IMR-90 (cell line): Measurements from ENCODE around the gene ELMO1. TPM values are rescaled to one million over a fixed set of nuclear protein-coding genes. Genes with fewer than 3 reads are reported as not detected.
A peak's percentile ranks its signal among the peaks of the same experiment; 100 is the strongest.

Experiments used
- ATAC-seq: fragments of 200-7000 bp; cut with Tn5 transposase; 2 replicates; pipeline ENCODE4 v1.9.1; 2020; ENCODE audit warnings: low read depth, mild to moderate bottlenecking, moderate library complexity
- BruUV-seq: library from RNA; stranded (reverse); fragments of 400-500 nt; replicated peaks from 2 replicates; lab custom pipeline; 2021; lab: Mats Ljungman, UMichigan
- CTCF ChIA-PET: fragments of 300-600 bp; formaldehyde crosslinking; extraction: SDS; loops from one replicate; lab custom pipeline; 2021; ENCODE audit warnings: antibody characterized with exemption; lab: Yijun Ruan, JAX
- POLR2A ChIA-PET: fragments of 300-600 bp; sonication (Branson Sonifier 250); formaldehyde crosslinking; loops from one replicate; lab custom pipeline; 2022; ENCODE audit warnings: antibody characterized with exemption; ENCODE audit not compliant: unreplicated experiment; lab: Charles Lee
- DNase-seq: peaks from one replicate; pipeline ENCODE4 v3.0.0; 2013
- H2AFZ ChIP-seq: replicated peaks from 2 replicates; pipeline ENCODE3; 2013; ENCODE audit warnings: low read length, mild to moderate bottlenecking; ENCODE audit not compliant: poor library complexity
- H2AK5ac ChIP-seq: 2 replicates; pipeline ENCODE4 v1.6.1; 2013; ENCODE audit warnings: low read depth, low read length, inconsistent platforms
- H2AK9ac ChIP-seq: replicated peaks from 2 replicates; pipeline ENCODE3; 2013; ENCODE audit warnings: mild to moderate bottlenecking, low read depth, low read length, moderate library complexity; ENCODE audit not compliant: poor library complexity
- H2BK120ac ChIP-seq: 2 replicates; pipeline ENCODE4 v1.6.1; 2013; ENCODE audit warnings: low read depth, low read length, inconsistent platforms
- H2BK15ac ChIP-seq: 3 replicates; pipeline ENCODE4 v1.6.1; 2013; ENCODE audit warnings: low read depth, low read length, inconsistent platforms
- H2BK20ac ChIP-seq: 2 replicates; pipeline ENCODE4 v1.6.1; 2013; ENCODE audit warnings: low read depth, mild to moderate bottlenecking, inconsistent platforms, low read length, moderate library complexity
- H2BK5ac ChIP-seq: 2 replicates; pipeline ENCODE4 v1.6.1; 2013; ENCODE audit warnings: mild to moderate bottlenecking, low read depth, low read length, inconsistent platforms; ENCODE audit not compliant: poor library complexity, severe bottlenecking
- H3K14ac ChIP-seq: replicated peaks from 2 replicates; pipeline ENCODE4 v1.6.1; 2013; ENCODE audit warnings: low read depth, low read length, inconsistent platforms
- H3K18ac ChIP-seq: 2 replicates; pipeline ENCODE4 v1.6.1; 2013; ENCODE audit warnings: low read depth, low read length, control low read depth
- H3K23ac ChIP-seq: 2 replicates; pipeline ENCODE4 v1.6.1; 2013; ENCODE audit warnings: low read depth, low read length, inconsistent platforms
- H3K27ac ChIP-seq: 2 replicates; pipeline ENCODE4 v1.5.1; 2013; ENCODE audit warnings: mild to moderate bottlenecking, control low read depth, low read length; ENCODE audit not compliant: insufficient read depth
- H3K27me3 ChIP-seq: 2 replicates; pipeline ENCODE4 v1.6.1; 2013; ENCODE audit warnings: low read length; ENCODE audit not compliant: control insufficient read depth, insufficient read depth
- H3K36me3 ChIP-seq: 2 replicates; pipeline ENCODE4 v1.6.1; 2013; ENCODE audit warnings: low read length, mixed read lengths; ENCODE audit not compliant: control insufficient read depth, insufficient read depth
- H3K4ac ChIP-seq: 2 replicates; pipeline ENCODE4 v1.6.1; 2013; ENCODE audit warnings: low read depth, low read length, inconsistent platforms
- H3K4me1 ChIP-seq: 2 replicates; pipeline ENCODE4 v1.6.1; 2013; ENCODE audit warnings: low read length, mixed read lengths; ENCODE audit not compliant: control insufficient read depth, insufficient read depth
- H3K4me2 ChIP-seq: 2 replicates; pipeline ENCODE4 v1.6.1; 2013; ENCODE audit warnings: low read depth, mild to moderate bottlenecking, control low read depth, low read length, moderate library complexity
- H3K4me3 ChIP-seq: 2 replicates; pipeline ENCODE4 v1.5.1; 2013; ENCODE audit warnings: low read depth, mild to moderate bottlenecking, control low read depth, low read length, moderate library complexity; ENCODE audit not compliant: insufficient read depth
- H3K56ac ChIP-seq: 2 replicates; pipeline ENCODE4 v1.6.1; 2013; ENCODE audit warnings: low read length, inconsistent platforms; ENCODE audit not compliant: insufficient read depth; ENCODE audit errors: extremely low read depth
- H3K79me1 ChIP-seq, 2 experiments: 2 replicates each; pipeline ENCODE4 v1.6.1; 2013; ENCODE audit warnings: low read length in 2 of 2, inconsistent platforms in 1 of 2, low read depth in 1 of 2
- H3K9ac ChIP-seq: 2 replicates; pipeline ENCODE4 v1.6.1; 2013; ENCODE audit warnings: low read depth, low read length, control low read depth
- H3K9me1 ChIP-seq: 2 replicates; pipeline ENCODE4 v1.6.1; 2013; ENCODE audit warnings: low read length, inconsistent platforms; ENCODE audit not compliant: insufficient read depth
- H3K9me3 ChIP-seq: 2 replicates; pipeline ENCODE4 v1.6.1; 2013; ENCODE audit warnings: low read length; ENCODE audit not compliant: control insufficient read depth, insufficient read depth
- H4K20me1 ChIP-seq: 2 replicates; pipeline ENCODE4 v1.6.1; 2013; ENCODE audit warnings: low read length, inconsistent platforms; ENCODE audit not compliant: insufficient read depth
- H4K5ac ChIP-seq: 2 replicates; pipeline ENCODE4 v1.6.1; 2013; ENCODE audit warnings: mild to moderate bottlenecking, low read depth, low read length, control low read depth
- H4K8ac ChIP-seq, 2 experiments: 2 replicates each; pipeline ENCODE4 v1.6.1; 2013; ENCODE audit warnings: low read depth in 2 of 2, low read length in 2 of 2, control low read depth in 1 of 2, inconsistent platforms in 1 of 2
- H4K91ac ChIP-seq: 2 replicates; pipeline ENCODE4 v1.6.1; 2013; ENCODE audit warnings: low read depth, low read length, inconsistent platforms; ENCODE audit not compliant: insufficient read depth
- BHLHE40 ChIP-seq: fragments of 150-350 bp; IDR thresholded peaks from 2 replicates; pipeline ENCODE4 v1.6.1; 2016; ENCODE audit warnings: mild to moderate bottlenecking, low read depth, low read length
- CEBPB ChIP-seq: IDR thresholded peaks from 2 replicates; pipeline ENCODE4 v1.6.1; 2012; ENCODE audit warnings: low read depth, low read length, improper control_type of control experiment
- FOS ChIP-seq: fragments of 150-350 bp; IDR thresholded peaks from 2 replicates; pipeline ENCODE4 v1.6.1; 2016; ENCODE audit warnings: low read depth, low read length
- RCOR1 ChIP-seq: IDR thresholded peaks from 2 replicates; pipeline ENCODE4 v1.6.1; 2012; ENCODE audit warnings: mild to moderate bottlenecking, low read length, improper control_type of control experiment; ENCODE audit not compliant: insufficient replicate concordance
- WGBS, 2 experiments: methylation state at CpG; one replicate each; pipeline versions ENCODE4 v1.1.5 to v1.1.7; 2013; ENCODE audit warnings: missing lambda C conversion rate in 2 of 2; ENCODE audit not compliant: insufficient read length in 1 of 2; ENCODE audit errors: extremely low coverage in 2 of 2; 5-methylcytosine and 5-hydroxymethylcytosine counted together
- dilution Hi-C: fragments of 300-500 bp; cut with HindIII; formaldehyde crosslinking; loops from one replicate; pipeline ENCODE4 v1.14.3; 2018; ENCODE audit warnings: low sequenced_read_pairs; ENCODE audit not compliant: unreplicated experiment
- in situ Hi-C: fragments of 300-500 bp; cut with MboI; formaldehyde crosslinking; loops from 3 replicates; pipeline ENCODE4 v1.14.3; 2019; ENCODE audit warnings: low sequenced_read_pairs, inconsistent platforms, mixed read lengths
- intact Hi-C: fragments of 100-400 bp; cut with micrococcal nuclease; formaldehyde crosslinking; loops from 2 replicates; pipeline ENCODE4 v1.10.0; 2022
- polyA plus RNA-seq, 3 experiments: library from polyadenylated mRNA; depleted of rRNA; stranded (reverse); fragments of >200 nt; gene quantifications; 2 replicates each; pipeline ENCODE4 v1.2.3, GENCODE V29; 2012; ENCODE audit warnings: low replicate concordance in 1 of 3
- total RNA-seq: library from RNA; depleted of rRNA; stranded (reverse); fragments of >200 nt; gene quantifications from 2 replicates; pipeline ENCODE4 v1.2.3, GENCODE V29; 2012

The ELMO1 gene
- total and polyA plus RNA-seq, 2 of the 4 experiments (the other 2 are of a cell fraction): 0.03 TPM; not detected in 1

DNA sequence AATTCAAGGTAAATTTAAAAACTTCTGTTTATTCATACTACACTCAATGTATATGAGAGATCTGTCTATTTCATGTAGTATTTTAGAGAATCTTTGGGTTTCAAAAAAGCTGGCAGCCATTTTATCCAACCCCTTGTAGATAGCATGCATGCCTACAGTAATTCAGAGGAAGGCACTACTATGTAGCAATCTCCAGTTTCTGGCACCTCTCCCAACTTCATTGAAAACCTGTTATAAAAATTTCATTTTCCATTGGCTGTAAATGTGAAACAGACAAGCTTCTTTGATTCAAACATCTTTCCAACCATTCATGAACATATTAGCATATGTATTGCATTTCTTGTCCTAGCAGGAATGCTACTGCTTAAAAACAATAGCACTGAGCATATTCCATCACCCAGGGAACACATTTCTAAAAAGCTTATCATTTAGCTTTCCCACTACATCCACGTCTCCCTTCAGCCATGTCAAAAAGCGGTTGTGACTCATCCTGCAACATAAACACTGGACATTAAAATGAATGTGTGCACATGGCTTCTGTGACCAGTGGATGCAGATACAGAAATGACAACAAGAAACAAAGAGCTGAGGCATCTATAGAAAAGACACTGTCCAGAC is 393.9 kb downstream of the ELMO1 start:
- H3K9ac ChIP-seq: no peak overlapping the region
- H2AK5ac ChIP-seq: no peak overlapping the region
- H4K91ac ChIP-seq: no peak overlapping the region
- TF ChIP-seq BHLHE40 (peak; percentile 36; the same call in 1 of the 2 replicates), CEBPB (0 out of 2 replicates have a peak, but pooled peaks have one; percentile 22), FOS (peak; percentile 40; the same call in 1 of the 2 replicates), RCOR1 (no peak)
- dilution Hi-C loops: no loop called here
- H3K4me2 ChIP-seq: no peak overlapping the region
- ATAC-seq (peak; percentile 87), DNase-seq (peak; percentile 60)
- no peak overlapping the region for H2BK15ac ChIP-seq
- no peak overlapping the region for H2AK9ac ChIP-seq
- H3K4ac ChIP-seq: no peak overlapping the region
- no peak overlapping the region for H3K23ac ChIP-seq
- no peak overlapping the region for H3K14ac ChIP-seq
- no peak overlapping the region for H2AFZ ChIP-seq
- H2BK120ac ChIP-seq: no peak overlapping the region
- ChIA-PET CTCF (no interaction called here), POLR2A (no interaction called here)
- peaks cover 6% of the 10 kb centered on the region; the same call in 1 of the 2 replicates for H3K9me1 ChIP-seq
- no peaks in the 10 kb centered on the region for H4K20me1 ChIP-seq
- intact Hi-C loops: loop anchor here (2.0 kb wide), 1 partner anchor 54 kb away; no protein-coding TSS in a partner anchor
- H4K8ac ChIP-seq: no peak overlapping the region
- peaks cover 2% of the 10 kb centered on the region for H3K27me3 ChIP-seq
- H2BK20ac ChIP-seq: no peak overlapping the region
- WGBS, 2 experiments: no CpG with 5 or more reads among the region's 2 CpGs
- H3K27ac ChIP-seq: no peak overlapping the region
- no peak overlapping the region for H3K56ac ChIP-seq
- no peaks in the 10 kb centered on the region for H3K79me1 ChIP-seq
- no peak overlapping the region for H4K5ac ChIP-seq
- in situ Hi-C loops: no loop called here
- no peak overlapping the region for H3K4me3 ChIP-seq
- no peak overlapping the region for H2BK5ac ChIP-seq
- no peaks in the 10 kb centered on the region for H3K9me3 ChIP-seq
- peaks cover 1% of the 10 kb centered on the region; the same call in 1 of the 2 replicates for H3K4me1 ChIP-seq
- no TSS peak for BruUV-seq
- H3K18ac ChIP-seq: no peak overlapping the region
- H3K36me3 ChIP-seq: no peaks in the 10 kb centered on the region
